B cell (primary cell): ENCODE results near the gene CARD8. TPM values are rescaled to one million over a fixed set of nuclear protein-coding genes. Genes with fewer than 3 reads are reported as not detected.
A peak's percentile ranks its signal among the peaks of the same experiment; 100 is the strongest.

ENCODE experiments used
- ATAC-seq: fragments of 200-7000 bp; cut with Tn5 transposase; one replicate; pipeline ENCODE4 v1.10.0; 2021; ENCODE audit warnings: low read depth, mild to moderate bottlenecking, moderate number of reproducible peaks, moderate library complexity
- CTCF ChIA-PET: fragments of 350-600 bp; sonication (Branson Sonifier 250); formaldehyde crosslinking; loops from one replicate; lab custom pipeline; 2021; ENCODE audit warnings: antibody characterized with exemption, inconsistent platforms; lab: Charles Lee
- POLR2A ChIA-PET: fragments of 350-600 bp; sonication (Branson Sonifier 250); formaldehyde crosslinking; loops from one replicate; lab custom pipeline; 2021; ENCODE audit warnings: antibody characterized with exemption; lab: Charles Lee
- DNase-seq: peaks from one replicate; pipeline ENCODE4 v3.0.0; 2013
- H2AFZ ChIP-seq: 2 replicates; pipeline ENCODE4 v1.6.1; 2012; ENCODE audit warnings: mild to moderate bottlenecking, low read depth, low read length; ENCODE audit not compliant: insufficient read depth, poor library complexity, severe bottlenecking
- H3K27ac ChIP-seq, 2 donors: 1 replicate in 1 of 2; 2 replicates in 1 of 2; pipeline ENCODE4 v1.5.1; 2012 to 2013; ENCODE audit warnings: low read length in 2 of 2, mild to moderate bottlenecking in 2 of 2, moderate library complexity in 1 of 2
- H3K27me3 ChIP-seq, 4 experiments: fragments of 200-600 bp in 1 of 4; sonication (generic) in 1 of 4; replicated peaks in 1 of 4; 1 replicate in 2 of 4; 2 replicates in 2 of 4; pipeline versions ENCODE4 v1.6.1 to v1.7.0; 2013 to 2016; ENCODE audit warnings: low read length in 3 of 4, mild to moderate bottlenecking in 2 of 4, mixed read lengths in 1 of 4, moderate library complexity in 1 of 4; ENCODE audit not compliant: insufficient read depth in 4 of 4, control insufficient read depth in 3 of 4; ENCODE audit errors: control extremely low read depth in 1 of 4
- H3K36me3 ChIP-seq, 2 experiments: replicated peaks in 1 of 2; 1 replicate in 1 of 2; 2 replicates in 1 of 2; pipeline versions ENCODE4 v1.6.1 to v1.7.1; 2013; ENCODE audit warnings: low read length in 1 of 2; ENCODE audit not compliant: insufficient read depth in 2 of 2, control insufficient read depth in 1 of 2; ENCODE audit errors: control extremely low read depth in 1 of 2, extremely low read depth in 1 of 2
- H3K4me1 ChIP-seq, 2 donors: fragments of 200-600 bp in 1 of 2; sonication (generic) in 1 of 2; 1 replicate in 1 of 2; 2 replicates in 1 of 2; pipeline versions ENCODE4 v1.5.1 to v1.6.1; 2013 to 2017; ENCODE audit warnings: low read length in 2 of 2; ENCODE audit not compliant: control insufficient read depth in 2 of 2, insufficient read depth in 2 of 2
- H3K4me2 ChIP-seq: replicated peaks from 2 replicates; pipeline ENCODE3; 2012; ENCODE audit warnings: mild to moderate bottlenecking, low read depth, low read length; ENCODE audit not compliant: poor library complexity, severe bottlenecking
- H3K4me3 ChIP-seq, 5 experiments: fragments of 200-600 bp in 1 of 5; sonication (generic) in 1 of 5; 1 replicate in 3 of 5; 2 replicates in 2 of 5; pipeline versions ENCODE4 v1.5.1 to v1.7.0; 2011 to 2016; ENCODE audit warnings: low read length in 4 of 5, mild to moderate bottlenecking in 4 of 5, low read depth in 2 of 5, control low read depth in 1 of 5, moderate library complexity in 1 of 5; ENCODE audit not compliant: insufficient read depth in 1 of 5; ENCODE audit errors: control extremely low read depth in 1 of 5, extremely low read depth in 1 of 5
- H3K79me2 ChIP-seq: fragments of 200-600 bp; sonication (generic); one replicate; pipeline ENCODE4 v1.6.0; 2016; ENCODE audit warnings: low read length; ENCODE audit not compliant: control insufficient read depth, insufficient read depth
- H3K9ac ChIP-seq: fragments of 200-600 bp; sonication (generic); 2 replicates; pipeline ENCODE4 v1.6.1; 2017; ENCODE audit warnings: mild to moderate bottlenecking, low read length, moderate library complexity
- H3K9me3 ChIP-seq, 3 donors: one replicate each; pipeline versions ENCODE4 v1.6.1 to v1.7.1; 2013; ENCODE audit warnings: low read length in 2 of 3; ENCODE audit not compliant: control insufficient read depth in 2 of 3, insufficient read depth in 1 of 3; ENCODE audit errors: control extremely low read depth in 1 of 3
- H4K20me1 ChIP-seq: 2 replicates; pipeline ENCODE4 v1.6.0; 2012; ENCODE audit warnings: mild to moderate bottlenecking, low read length; ENCODE audit not compliant: insufficient read depth, control insufficient read depth, poor library complexity, severe bottlenecking
- H3K27ac Mint-ChIP-seq: one replicate; pipeline ENCODE4 v1.8.0; 2021; ENCODE audit warnings: mixed read lengths
- H3K27me3 Mint-ChIP-seq: one replicate; pipeline ENCODE4 v1.8.0; 2021; ENCODE audit warnings: mixed read lengths
- H3K4me1 Mint-ChIP-seq: one replicate; pipeline ENCODE4 v1.8.0; 2021; ENCODE audit warnings: mixed read lengths
- H3K4me3 Mint-ChIP-seq: one replicate; pipeline ENCODE4 v1.8.0; 2021; ENCODE audit warnings: mixed read lengths
- H3K9me3 Mint-ChIP-seq: one replicate; pipeline ENCODE4 v1.8.0; 2022; ENCODE audit warnings: mixed read lengths; ENCODE audit not compliant: insufficient read depth
- EZH2 ChIP-seq: IDR thresholded peaks from 2 replicates; pipeline ENCODE4 v1.6.1; 2012; ENCODE audit warnings: borderline replicate concordance, low read depth, mild to moderate bottlenecking, moderate library complexity, low read length; ENCODE audit not compliant: insufficient read depth, poor library complexity, severe bottlenecking
- WGBS: methylation state at CpG from one replicate; pipeline ENCODE4 v1.1.5; 2013; ENCODE audit warnings: missing lambda C conversion rate; ENCODE audit not compliant: insufficient coverage; 5-methylcytosine and 5-hydroxymethylcytosine counted together
- intact Hi-C: fragments of 100-400 bp; cut with micrococcal nuclease; formaldehyde crosslinking; loops from one replicate; pipeline ENCODE4 v1.10.0; 2022
- polyA plus RNA-seq: library from polyadenylated mRNA; depleted of rRNA; stranded (reverse); fragments of >200 nt; gene quantifications from 2 replicates; pipeline ENCODE4 v1.2.3, GENCODE V29; 2012
- total RNA-seq, 2 donors: library from RNA; stranded (reverse); fragments of 120-200 nt in 1 of 2; gene quantifications; 1 replicate in 1 of 2; 2 replicates in 1 of 2; pipeline versions ENCODE4 v1.2.3 to v1.2.4, GENCODE V29; 2013 to 2022
- TF ChIP-seq, protein P1 (sequence below): fragments of 200-600 bp; IDR thresholded peaks from one replicate; pipeline ENCODE4 v1.8.0; 2022; ENCODE audit warnings: antibody characterized with exemption, mild to moderate bottlenecking

The CARD8 gene
- total and polyA plus RNA-seq, 2 donors (not counting 1 experiment from before 2014, with no cell fraction given): 92.0 to 161 TPM

DNA sequence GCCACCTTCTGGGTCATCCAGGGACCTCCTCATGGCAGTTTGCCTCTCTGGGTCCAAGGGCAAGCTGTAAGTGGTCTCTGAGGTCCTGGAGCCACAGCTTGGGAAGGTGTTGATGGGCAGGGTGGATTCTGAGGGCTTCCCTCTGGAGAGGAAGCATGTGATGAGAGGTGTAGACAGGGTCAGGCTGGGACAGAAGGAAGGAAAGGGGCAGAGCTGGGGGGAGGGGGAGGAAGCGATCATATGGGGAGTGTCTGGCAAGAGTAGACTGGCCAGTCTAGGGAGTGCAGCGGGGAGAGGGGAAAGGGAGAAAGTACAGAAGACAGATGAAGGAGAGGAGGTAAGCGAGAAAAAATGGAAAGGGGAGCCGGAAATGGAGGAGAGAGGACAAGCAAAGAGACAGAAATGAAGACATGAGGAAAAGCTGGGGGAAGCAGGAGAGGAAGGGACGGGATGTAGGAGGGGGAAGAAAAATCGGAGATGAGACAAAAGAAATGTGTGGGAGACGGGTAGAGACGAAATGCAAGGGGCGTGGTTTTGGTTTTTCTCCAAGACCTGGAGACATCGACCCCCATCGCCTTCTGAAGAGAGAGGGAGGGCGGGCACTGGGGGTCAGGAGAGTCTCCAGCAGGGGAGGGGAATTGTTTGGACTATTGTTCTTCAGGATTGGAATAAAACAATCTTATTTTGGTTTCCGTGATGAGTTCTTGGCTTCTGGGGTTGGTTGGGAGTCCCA, 58.6 kb downstream of the CARD8 start:
- no peaks in the 10 kb centered on the region for H3K27me3 ChIP-seq
- no peaks in the 10 kb centered on the region for H4K20me1 ChIP-seq
- Mint-ChIP-seq H3K27me3 (no peaks in the 10 kb centered on the region), H3K4me1 (peaks cover 8% of the 10 kb centered on the region), H3K27ac (no peak overlapping the region), H3K9me3 (no peaks in the 10 kb centered on the region), H3K4me3 (no peak overlapping the region)
- H3K4me3 ChIP-seq: no peak overlapping the region
- H3K27ac ChIP-seq: no peak overlapping the region
- H3K9me3 ChIP-seq: no peaks in the 10 kb centered on the region
- H3K4me2 ChIP-seq: no peak overlapping the region
- 87% methylated on average over 13 of the region's 13 CpGs for WGBS
- H2AFZ ChIP-seq: no peak overlapping the region
- TF ChIP-seq, protein P1, sequence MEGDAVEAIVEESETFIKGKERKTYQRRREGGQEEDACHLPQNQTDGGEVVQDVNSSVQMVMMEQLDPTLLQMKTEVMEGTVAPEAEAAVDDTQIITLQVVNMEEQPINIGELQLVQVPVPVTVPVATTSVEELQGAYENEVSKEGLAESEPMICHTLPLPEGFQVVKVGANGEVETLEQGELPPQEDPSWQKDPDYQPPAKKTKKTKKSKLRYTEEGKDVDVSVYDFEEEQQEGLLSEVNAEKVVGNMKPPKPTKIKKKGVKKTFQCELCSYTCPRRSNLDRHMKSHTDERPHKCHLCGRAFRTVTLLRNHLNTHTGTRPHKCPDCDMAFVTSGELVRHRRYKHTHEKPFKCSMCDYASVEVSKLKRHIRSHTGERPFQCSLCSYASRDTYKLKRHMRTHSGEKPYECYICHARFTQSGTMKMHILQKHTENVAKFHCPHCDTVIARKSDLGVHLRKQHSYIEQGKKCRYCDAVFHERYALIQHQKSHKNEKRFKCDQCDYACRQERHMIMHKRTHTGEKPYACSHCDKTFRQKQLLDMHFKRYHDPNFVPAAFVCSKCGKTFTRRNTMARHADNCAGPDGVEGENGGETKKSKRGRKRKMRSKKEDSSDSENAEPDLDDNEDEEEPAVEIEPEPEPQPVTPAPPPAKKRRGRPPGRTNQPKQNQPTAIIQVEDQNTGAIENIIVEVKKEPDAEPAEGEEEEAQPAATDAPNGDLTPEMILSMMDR: no peak
- TF ChIP-seq EZH2: no peak
- H3K79me2 ChIP-seq: no peaks in the 10 kb centered on the region
- intact Hi-C loops: no loop called here
- H3K36me3 ChIP-seq: no peaks in the 10 kb centered on the region
- H3K4me1 ChIP-seq: peaks cover 0 to 6% of the 10 kb centered on the region in 2 donors
- no peak overlapping the region for H3K9ac ChIP-seq
- DNase-seq (no peak), ATAC-seq (no peak)
- CTCF ChIA-PET: interaction anchor here (1.1 kb wide), 1 partner anchor 63 kb away, joined by 3 read pairs; no protein-coding TSS in a partner anchor
- POLR2A ChIA-PET: interaction anchor here (0.7 kb wide), 2 partner anchors 53 to 59 kb away, joined by 3 to 4 read pairs; no protein-coding TSS in a partner anchor

DNA sequence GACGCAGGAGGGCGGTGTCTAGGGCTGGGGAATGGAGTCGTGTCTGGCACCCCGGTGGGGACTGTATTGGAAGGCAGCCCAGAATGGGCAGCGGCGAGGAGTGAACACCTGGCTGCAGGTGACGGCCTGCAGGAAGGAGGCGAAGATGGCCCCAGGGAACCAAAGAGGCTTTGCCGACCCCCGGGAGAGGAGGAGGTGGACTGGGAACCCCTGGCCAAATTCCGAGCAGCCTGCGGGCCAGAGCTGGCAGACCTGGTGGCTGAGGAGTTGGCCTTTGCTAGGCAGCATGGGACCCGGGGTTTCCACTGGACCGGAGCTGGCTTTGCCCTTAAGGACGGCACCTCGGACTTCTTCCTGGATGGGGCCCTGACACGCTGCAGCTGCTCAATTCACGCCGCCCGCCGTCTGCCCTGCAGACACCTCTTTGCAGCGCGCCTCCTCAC, 59.4 kb downstream of the CARD8 start:
- H3K9me3 Mint-ChIP-seq: no peaks in the 10 kb centered on the region
- Histone ChIP-seq H3K9ac (no peak overlapping the region), H2AFZ (no peak overlapping the region), H3K36me3 (no peaks in the 10 kb centered on the region), H3K4me2 (no peak overlapping the region), H3K79me2 (no peaks in the 10 kb centered on the region), H3K9me3 (no peaks in the 10 kb centered on the region), H3K27ac (no peak overlapping the region), H3K27me3 (no peaks in the 10 kb centered on the region), H4K20me1 (no peaks in the 10 kb centered on the region), H3K4me3 (no peak overlapping the region), H3K4me1 (peaks cover 0 to 6% of the 10 kb centered on the region in 2 donors)
- no peak for ATAC-seq
- peak overlapping the region; percentile 15 for H3K27ac Mint-ChIP-seq
- CTCF ChIA-PET: interaction anchor here (1.1 kb wide), 1 partner anchor 64 kb away, joined by 3 read pairs; no protein-coding TSS in a partner anchor
- 89% methylated on average over 23 of the region's 23 CpGs for WGBS
- intact Hi-C loops: no loop called here
- no peak overlapping the region for H3K4me3 Mint-ChIP-seq
- no peak for DNase-seq
- POLR2A ChIA-PET: interaction anchor here (0.7 kb wide), 1 partner anchor 60 kb away, joined by 4 read pairs; no protein-coding TSS in a partner anchor
- no peaks in the 10 kb centered on the region for H3K27me3 Mint-ChIP-seq
- TF ChIP-seq EZH2: no peak
- TF ChIP-seq, protein P1: no peak
- H3K4me1 Mint-ChIP-seq: peaks cover 5% of the 10 kb centered on the region
